Epithelial cell of prostate (primary cell): ENCODE measurements around the gene F2R.
"Not testable (repeated sequence)": the region's sequence is repeated elsewhere in the genome, so short reads cannot be mapped to it uniquely, and the experiment has no call there.

Experiments
- DNase-seq: peaks from one replicate; pipeline ENCODE4 v3.0.0-alpha.2; 2011; ENCODE audit warnings: low read depth, low spot score
- H3K27ac ChIP-seq: fragments of 450-650 bp; 2 replicates; pipeline ENCODE4 v1.5.1; 2017; ENCODE audit warnings: mild to moderate bottlenecking

The F2R gene

DNA sequence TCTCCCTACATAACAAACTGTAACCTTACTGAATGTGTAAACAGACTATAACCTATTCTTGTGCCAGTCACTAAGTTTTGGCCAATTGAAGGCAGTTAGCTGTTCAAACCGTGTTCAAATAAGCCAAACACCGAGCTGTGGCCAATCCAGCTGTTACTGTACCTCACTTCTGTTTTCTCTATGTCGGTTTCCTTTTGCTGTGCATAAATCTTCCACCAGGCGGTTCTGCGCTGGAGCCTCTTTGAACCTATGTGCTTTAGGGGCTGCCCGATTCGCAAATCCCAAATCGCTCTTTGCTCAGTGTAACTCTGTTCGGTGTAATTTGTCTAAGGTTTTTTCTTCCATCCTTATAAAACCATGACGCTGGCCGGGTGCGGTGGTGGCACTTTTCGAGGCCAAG, 31.8 kb downstream of the F2R start:
- no peak overlapping the region for H3K27ac ChIP-seq
- DNase-seq = no peak

DNA sequence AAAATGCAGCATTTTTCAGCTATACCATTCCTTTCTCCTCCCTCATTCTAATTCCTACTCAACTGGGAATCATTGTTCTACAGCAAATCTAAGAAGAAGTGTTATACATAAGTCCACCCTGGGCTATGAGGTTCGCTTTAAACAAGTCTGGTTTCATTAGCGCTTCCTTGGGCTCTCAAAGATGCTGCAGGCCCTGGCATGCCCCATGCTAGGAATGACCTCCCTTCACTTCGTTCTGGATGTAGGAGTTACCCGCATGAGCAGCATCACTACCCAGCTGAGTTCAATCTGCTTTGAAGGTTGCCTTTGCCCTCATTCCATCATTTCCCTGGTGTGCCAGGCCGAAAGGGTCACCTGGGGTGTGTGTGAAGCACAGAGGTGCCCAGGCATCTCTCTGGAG, 35.4 kb downstream of the F2R start:
- H3K27ac ChIP-seq = no peak overlapping the region
- no peak for DNase-seq

DNA sequence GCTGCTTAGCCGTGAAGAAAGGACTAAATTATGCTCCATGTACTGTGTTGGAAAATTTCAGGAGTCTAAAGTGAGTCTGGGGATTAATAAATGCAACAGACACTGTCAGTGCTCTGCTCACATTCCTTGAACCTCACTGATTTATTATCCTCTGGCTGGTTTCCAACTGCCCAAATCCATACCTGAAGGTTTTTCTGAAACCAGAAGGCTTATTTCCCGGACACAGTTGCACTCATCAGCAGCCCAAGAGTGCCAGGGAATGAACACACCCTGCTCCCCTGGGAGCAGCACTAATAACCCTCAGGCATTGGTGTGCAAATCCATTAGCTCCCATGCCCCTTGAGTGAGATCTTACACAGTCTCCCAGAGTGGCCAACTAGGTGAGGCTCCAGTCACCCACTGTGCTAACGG, 38.7 kb downstream of the F2R start:
- no peak overlapping the region for H3K27ac ChIP-seq
- DNase-seq = no peak

DNA sequence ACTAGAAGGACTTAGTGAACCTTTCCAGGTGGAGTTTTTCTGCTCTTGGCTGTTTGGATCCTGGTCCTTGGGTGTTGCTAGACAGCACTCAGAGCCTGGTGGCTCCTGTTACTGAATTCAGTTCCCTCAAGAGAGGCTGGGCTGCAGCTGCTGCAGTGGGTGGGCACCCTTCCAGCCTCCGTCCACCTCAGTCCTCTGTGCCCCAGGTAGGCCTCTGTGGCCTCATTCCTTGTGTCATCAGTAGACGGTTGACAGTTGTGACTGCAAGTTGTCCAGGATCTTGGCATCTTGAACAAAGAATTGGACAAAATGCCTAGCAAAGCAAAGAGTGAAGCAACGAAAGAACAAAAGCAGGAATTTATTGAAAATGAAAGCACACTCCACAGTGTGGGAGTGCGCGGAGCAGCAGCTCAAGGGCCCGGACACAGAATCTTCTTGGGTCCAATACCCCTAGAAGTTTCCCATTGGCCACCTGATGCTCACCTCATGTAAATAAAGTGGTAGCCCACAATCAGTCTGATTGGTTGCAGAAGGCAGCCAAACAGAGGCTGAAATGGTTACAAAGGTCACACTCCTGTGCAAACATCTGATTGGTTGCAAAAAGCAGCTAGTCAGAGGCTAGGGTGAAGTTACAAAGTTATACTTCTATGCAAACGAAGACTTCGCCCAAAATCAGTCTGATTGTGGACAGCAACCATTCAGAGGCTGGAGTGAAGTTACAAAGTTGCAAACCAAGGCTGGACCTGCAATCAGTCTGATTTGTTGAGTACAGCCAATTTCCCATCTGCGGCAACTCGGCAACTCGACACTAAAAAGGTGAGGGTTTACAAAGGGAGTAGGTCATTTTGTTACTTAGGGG, 40.1 kb downstream of the F2R start:
- H3K27ac ChIP-seq = no peak overlapping the region
- no peak for DNase-seq

DNA sequence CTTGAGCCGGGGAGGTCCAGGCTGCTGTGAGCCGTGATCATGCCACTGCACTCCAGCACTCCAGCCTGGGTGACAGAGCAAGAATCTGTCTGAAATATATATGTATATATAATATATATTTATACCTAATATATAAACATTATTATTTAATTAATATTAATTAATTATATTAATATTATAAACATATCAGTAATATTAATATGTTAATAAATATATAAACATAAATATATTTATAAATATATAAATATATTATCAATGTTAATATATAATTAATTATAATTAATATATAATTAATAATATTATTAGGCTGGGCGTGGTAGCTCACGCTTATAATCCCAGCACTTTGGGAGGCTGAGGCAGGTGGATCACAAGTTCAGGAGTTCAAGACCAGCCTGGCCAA, 41.1 kb downstream of the F2R start:
- DNase-seq = no peak
- H3K27ac ChIP-seq = no peak overlapping the region

DNA sequence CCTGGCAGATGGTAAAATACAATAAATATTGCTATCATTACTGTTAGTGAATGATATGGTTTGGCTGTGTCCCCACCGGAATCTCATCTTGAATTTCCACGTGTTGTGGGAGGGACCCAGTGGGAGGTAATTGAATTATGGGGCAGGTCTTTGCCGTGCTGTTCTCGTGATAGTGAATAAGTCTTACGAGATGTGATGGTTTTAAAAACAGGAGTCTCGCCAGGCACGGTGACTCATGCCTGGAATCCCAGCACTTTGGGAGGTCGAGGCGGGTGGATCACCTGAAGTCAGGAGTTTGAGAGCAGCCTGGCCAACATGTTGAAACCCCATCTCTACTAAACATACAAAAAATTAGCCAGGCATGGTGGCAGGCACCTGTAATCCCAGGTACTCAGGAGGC, 45.2 kb downstream of the F2R start:
- DNase-seq, H3K27ac ChIP-seq: not testable (repeated sequence)

DNA sequence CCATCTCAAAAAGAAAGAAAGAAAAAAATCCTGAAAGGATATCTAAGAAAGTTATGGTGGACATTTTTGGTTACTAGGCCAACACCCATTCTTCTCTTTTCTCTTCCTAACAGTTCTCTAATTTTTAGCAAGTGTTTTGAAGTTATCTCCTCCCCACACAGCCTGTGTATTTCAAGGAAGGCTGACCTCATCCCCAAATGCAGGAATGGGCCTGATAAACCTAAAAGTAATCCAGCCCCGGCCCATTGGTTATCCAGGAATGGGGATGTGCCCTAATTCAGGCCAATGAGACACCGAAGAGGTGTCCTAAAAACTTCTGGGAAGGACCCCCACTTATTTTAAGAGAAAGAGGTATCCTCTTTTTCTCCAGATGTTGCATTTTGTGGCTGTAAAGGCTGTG, 46.6 kb downstream of the F2R start:
- H3K27ac ChIP-seq = no peak overlapping the region
- DNase-seq = no peak

DNA sequence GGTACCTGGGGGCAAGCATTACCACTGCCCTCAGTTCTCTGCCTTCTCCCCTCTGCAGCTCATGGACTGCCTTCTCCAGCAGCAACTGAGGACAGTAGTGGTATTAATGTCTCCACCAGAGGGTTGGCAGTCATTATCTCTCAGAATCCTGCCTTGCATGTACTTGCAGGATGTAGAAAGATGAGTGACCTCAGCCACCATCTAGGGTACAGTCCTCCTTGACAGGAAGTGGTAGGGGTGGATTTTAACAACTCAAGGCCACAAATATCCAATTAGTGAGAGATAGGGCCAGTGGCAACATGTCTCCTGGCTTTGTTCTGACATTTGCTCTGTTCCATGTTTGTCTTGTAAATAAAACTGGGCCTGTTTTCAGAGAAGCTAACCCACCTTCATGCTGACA, 47.2 kb downstream of the F2R start:
- DNase-seq = no peak
- H3K27ac ChIP-seq = peak overlapping the region; percentile 36

DNA sequence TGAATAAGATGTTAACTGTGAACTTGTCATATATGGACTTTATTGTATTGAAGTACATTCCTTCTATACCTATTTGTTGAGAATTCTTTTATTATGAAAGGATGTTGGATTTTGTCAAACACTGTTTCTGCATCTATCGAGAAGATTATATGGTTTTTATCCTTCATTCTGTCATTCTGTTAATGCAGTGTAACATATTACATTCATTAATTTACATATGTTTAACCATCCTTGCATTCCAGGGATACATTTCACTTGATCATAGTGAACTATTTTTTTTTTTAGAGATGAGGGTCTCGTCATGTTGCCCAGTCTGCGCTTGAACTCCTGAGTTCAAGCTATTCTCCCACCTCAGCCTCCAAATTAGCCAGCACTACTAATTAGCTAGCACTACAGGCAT, 48.4 kb downstream of the F2R start:
- no peak overlapping the region for H3K27ac ChIP-seq
- no peak for DNase-seq

DNA sequence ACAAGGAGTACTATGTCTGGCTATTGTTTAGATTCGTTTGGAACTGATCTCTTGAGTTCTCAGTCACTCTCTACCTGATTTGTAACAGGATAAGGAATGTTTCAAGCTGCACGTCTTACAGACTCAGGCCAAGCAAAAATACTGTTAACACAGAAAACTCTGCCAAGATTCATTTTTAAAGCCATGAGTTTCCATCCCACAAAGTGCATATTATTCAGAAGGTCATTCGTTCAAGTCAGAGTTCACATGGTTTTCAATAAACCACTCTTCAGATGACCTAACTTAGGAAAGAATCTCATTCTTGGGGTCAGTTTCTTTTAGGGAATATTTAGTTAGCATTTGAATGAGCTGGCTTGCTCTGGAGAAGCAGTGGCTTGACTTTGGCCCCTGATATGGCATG, 49.3 kb downstream of the F2R start:
- no peak for DNase-seq
- no peak overlapping the region for H3K27ac ChIP-seq

DNA sequence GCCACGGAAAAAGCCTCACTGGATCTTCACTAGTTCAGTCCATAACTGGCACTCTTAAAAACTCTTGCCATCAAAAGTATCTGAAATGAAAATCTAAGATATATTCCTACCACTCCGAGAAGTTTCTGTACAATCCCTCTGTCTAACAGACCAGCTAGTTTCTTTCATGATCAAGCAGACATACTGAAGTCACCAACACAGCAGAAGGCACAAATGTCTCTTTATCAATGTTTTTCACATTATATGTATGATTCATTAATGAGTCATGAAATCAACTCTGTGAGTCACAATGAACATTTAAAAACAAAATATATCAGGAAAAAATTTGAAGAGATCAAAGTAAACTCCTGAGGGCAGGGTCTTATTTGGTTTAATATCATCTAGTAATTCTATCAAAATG, 50.8 kb downstream of the F2R start:
- no peak for DNase-seq
- H3K27ac ChIP-seq = no peak overlapping the region

DNA sequence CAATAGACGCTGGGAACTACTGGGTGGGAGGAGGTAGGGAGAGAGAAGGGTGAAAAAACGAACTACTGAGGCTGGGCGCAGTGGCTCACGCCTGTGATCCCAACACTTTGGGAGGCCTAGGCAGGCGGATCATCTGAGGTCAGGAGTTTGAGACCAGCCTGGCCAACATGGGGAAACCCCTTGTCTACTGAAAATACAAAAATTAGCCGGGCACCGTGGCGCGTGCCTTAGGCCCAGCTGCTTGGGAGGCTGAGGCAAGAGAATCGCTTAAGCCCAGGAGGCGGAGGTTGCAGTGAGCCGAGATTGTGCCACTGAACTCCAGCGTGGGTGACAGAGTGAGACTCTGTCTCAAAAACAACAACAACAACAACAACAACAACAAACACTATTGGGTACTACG, 55.1 kb downstream of the F2R start:
- not testable (repeated sequence) for H3K27ac ChIP-seq, DNase-seq

DNA sequence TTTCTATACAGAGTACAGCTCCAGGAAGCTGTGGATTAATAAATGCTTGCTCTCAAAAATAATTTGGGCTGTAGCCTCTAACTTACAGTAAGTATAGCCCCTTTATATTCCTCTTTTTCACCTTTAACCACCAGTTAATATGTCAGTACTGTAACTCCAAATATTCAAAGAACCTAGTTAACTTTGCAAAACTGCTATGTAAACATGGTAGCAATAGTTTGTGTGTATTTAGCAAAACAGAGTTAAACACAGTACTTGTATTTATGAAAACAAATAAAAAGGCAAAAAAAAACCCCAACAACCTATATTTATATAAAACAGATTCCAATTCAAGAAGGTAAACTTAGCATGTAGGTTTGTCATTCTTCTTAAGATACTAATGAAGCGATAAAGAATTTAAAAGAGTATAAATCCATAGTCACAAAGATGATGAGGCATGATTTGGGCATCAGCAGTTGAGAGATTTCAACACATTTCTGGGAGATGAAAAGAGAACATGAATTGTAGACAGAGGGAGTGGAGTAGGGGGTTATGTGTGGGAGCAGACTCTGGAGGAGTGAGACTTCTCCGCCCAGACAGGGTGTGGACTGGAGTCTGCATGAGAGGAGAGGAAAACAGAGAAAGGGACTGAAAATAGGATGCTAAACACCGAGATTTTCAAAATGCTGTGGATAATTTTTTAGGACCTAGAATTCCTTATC, 55.9 kb downstream of the F2R start:
- DNase-seq = no peak
- no peak overlapping the region for H3K27ac ChIP-seq

DNA sequence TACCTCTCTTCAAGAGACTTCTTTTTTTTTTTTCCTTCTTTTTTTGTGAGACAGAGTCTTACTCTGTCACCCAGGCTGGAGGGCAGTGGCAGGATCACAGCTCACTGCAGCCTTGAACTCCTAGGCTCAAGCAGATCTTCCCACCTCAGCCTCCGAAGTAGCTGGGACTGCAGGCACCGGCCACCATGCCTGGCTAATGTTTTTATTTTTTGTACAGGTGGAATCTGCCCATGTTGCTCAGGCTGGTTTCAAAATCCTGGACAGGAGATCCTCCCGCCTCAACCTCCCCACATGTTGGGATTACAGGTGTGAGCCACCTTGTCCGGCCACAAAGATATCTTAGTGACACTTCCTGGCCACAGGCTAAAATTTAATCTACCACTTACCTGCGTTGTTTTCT, 60.0 kb downstream of the F2R start:
- no peak for DNase-seq
- no peak overlapping the region for H3K27ac ChIP-seq

DNA sequence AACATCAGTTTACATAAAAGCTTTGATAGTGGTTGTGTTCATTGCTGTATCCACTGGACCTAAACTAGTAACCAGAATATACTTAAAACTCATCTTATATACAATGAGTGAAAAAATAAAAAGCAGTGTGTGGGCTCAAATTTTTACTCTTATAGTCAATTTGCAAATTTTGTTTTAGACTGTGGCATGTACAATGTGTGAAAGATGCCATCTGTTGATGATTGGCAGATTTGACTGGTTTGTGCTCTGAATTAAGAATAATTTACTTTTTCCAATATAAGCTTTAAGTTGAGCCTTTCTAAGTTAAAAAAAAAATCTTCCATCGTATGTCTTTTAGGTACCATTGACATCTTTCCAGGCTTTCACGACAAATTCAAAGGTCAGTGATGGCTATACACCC, 60.5 kb downstream of the F2R start:
- H3K27ac ChIP-seq = no peak overlapping the region
- no peak for DNase-seq

DNA sequence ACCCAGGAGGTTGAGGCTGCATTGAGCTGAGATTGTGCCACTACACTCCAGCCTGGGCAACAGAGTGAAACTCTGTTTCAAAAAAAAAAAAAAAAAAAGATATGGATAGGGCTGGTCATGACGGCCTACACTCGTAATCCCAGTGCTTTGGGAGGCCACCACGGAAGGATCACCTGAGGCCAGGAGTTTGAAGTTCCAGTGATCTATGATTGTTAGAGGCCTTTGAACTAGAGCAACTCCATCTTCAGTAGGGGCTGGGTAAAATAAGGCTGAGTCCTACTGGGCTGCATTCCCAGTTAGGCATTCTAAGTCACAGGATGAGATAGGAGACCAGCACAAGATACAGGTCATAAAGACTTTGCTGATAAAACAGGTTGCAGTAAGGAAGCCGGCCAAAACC, 64.7 kb downstream of the F2R start:
- DNase-seq, H3K27ac ChIP-seq: not testable (repeated sequence)

DNA sequence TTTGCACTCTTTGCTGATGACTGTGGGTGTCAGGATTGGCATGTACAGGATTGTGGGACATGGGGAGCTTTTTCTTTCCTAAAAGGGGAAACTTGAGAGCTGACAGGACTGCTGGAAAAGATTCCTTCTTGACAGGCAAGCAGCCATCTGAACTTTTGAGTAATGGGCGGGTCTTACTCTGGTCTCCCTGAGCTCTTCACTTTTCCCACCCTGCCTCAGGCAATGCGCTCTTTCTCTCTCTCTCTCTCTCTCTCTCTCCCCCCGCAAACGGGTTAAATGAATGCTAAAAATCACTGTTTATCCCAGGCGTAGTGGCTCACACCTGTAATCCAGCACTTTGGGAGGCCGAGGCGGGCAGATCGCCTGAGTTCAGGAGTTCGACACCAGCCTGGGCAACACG, 65.8 kb downstream of the F2R start:
- no peak for DNase-seq
- H3K27ac ChIP-seq = no peak overlapping the region

DNA sequence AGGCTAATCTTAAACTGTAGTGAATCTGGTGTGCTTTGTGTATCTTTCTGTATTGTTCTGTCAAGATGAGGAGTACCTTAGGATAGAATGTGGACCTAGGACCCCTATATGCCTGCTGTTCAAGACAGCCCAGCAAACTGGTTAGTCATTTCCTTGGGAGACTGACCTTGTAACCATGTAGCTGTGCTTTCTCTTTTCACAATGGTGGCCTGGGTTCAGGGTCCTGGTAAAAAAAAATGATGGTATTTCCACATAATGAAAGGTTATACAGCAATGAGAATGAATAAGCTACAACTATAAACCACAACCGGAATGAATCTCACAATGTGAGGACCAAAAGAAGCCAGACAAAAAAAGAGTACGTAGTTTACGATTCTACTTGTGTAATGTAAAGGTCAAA, 66.5 kb downstream of the F2R start:
- no peak overlapping the region for H3K27ac ChIP-seq
- no peak for DNase-seq
